HG02623 (cell line): ENCODE data around the gene VWA2.

ENCODE experiments used
- ATAC-seq: cut with Tn5 transposase; IDR thresholded peaks from one replicate; pipeline ENCODE4 v1.9.1; 2021; ENCODE audit warnings: moderate library complexity; ENCODE audit not compliant: unreplicated experiment

The VWA2 gene

GRCh38 chr10:114337510-114338462, 98.7 kb downstream of the VWA2 start:
- no peak for ATAC-seq

DNA sequence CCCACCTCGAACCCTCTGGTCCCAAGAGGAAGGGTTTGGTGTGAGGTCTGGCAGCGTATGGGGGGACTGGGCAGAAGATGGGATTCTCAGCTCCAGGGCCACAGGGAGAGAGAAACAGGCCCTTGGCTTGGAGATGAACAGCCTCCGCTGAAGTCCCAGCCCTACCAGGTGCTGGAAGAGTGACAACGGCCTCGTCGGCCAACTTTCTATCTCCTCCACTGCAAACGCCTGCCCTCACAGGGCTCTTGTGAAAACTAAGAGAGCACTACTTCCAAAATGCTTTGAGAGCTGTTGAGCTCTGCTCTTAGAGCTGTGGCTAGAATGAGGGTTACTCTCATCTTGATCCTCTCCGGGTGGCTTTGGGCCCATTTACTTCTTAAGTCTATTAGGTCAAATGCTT, 101.8 kb downstream of the VWA2 start:
- ATAC-seq, result no peak
